K562 (cell line): Measurements from ENCODE around the gene UBR3. TPM values are rescaled to one million over a fixed set of nuclear protein-coding genes. Genes with fewer than 3 reads are reported as not detected.
"Not testable (repeated sequence)": the region's sequence is repeated elsewhere in the genome, so short reads cannot be mapped to it uniquely, and the experiment has no call there.

Source experiments
- ATAC-seq: fragments of 200-7000 bp; cut with Tn5 transposase; 3 replicates; pipeline ENCODE4 v1.9.1; 2020; ENCODE audit warnings: moderate library complexity
- BruUV-seq: library from RNA; stranded (reverse); fragments of 400-500 nt; replicated peaks from 2 replicates; lab custom pipeline; 2021; lab: Mats Ljungman, UMichigan
- CTCF ChIA-PET: fragments of 300-600 bp; formaldehyde crosslinking; extraction: SDS; loops from one replicate; lab custom pipeline; 2021; ENCODE audit warnings: low intra/inter-chr PET ratio; lab: Yijun Ruan, JAX
- POLR2A ChIA-PET: fragments of 300-600, 350-650 bp; sonication (Branson Sonifier 250); formaldehyde crosslinking; extraction: SDS; loops from one replicate; lab custom pipeline; 2021; ENCODE audit warnings: antibody characterized with exemption, inconsistent platforms; lab: Yijun Ruan, JAX
- DNase-seq, 4 experiments: peaks; one replicate each; pipeline versions ENCODE4 v3.0.0 to v3.0.0-alpha.2; 2011 to 2018; ENCODE audit warnings: low spot score in 3 of 4, mixed read lengths in 3 of 4; ENCODE audit errors: extremely low read depth in 1 of 4
- FAIRE-seq: peaks from 2 replicates; lab custom pipeline; 2011; peaks lifted over from hg19 to GRCh38; lab: Jason Lieb, UNC
- H2AFZ ChIP-seq: 2 replicates; pipeline ENCODE4 v1.6.0; 2011; ENCODE audit warnings: low read depth, low read length, control low read depth, inconsistent platforms
- H3K27ac ChIP-seq: fragments of 200-600 bp; 3 replicates; pipeline ENCODE4 v1.8.0; 2011; ENCODE audit warnings: low read depth, mild to moderate bottlenecking, control low read depth, inconsistent platforms, low read length, moderate library complexity, mixed read lengths; ENCODE audit errors: extremely low read depth
- H3K27me3 ChIP-seq, 2 experiments: fragments of 300-600 bp in 1 of 2; 2 replicates in 1 of 2; 3 replicates in 1 of 2; pipeline versions ENCODE4 v1.6.0 to v1.8.0; 2011; ENCODE audit warnings: inconsistent platforms in 2 of 2, low read length in 2 of 2, mild to moderate bottlenecking in 1 of 2, mixed read lengths in 1 of 2, moderate library complexity in 1 of 2; ENCODE audit not compliant: control insufficient read depth in 2 of 2, insufficient read depth in 2 of 2
- H3K36me3 ChIP-seq: fragments of 300-600 bp; 3 replicates; pipeline ENCODE4 v1.8.0; 2011; ENCODE audit warnings: mild to moderate bottlenecking, low read length, inconsistent platforms; ENCODE audit not compliant: control insufficient read depth, insufficient read depth
- H3K4me1 ChIP-seq, 2 experiments: fragments of 200-600 bp in 1 of 2; replicated peaks in 1 of 2; 2 replicates in 1 of 2; 3 replicates in 1 of 2; pipeline versions ENCODE4 v1.5.1 to v1.8.0; 2011; ENCODE audit warnings: inconsistent platforms in 2 of 2, low read length in 2 of 2, mild to moderate bottlenecking in 1 of 2, mixed read lengths in 1 of 2, moderate library complexity in 1 of 2; ENCODE audit not compliant: control insufficient read depth in 2 of 2, insufficient read depth in 2 of 2
- H3K4me2 ChIP-seq: 2 replicates; pipeline ENCODE4 v1.6.1; 2011; ENCODE audit warnings: low read length, control low read depth, inconsistent platforms, mixed read lengths; ENCODE audit not compliant: insufficient read depth
- H3K4me3 ChIP-seq: fragments of 200-600 bp; sonication (generic), shearing (Covaris generic); 2 replicates; pipeline ENCODE4 v1.5.1; 2016; ENCODE audit warnings: control low read depth, inconsistent platforms
- H3K79me2 ChIP-seq: fragments of 200-600 bp; 3 replicates; pipeline ENCODE4 v1.8.0; 2011; ENCODE audit warnings: low read length, inconsistent platforms; ENCODE audit not compliant: control insufficient read depth, insufficient read depth
- H3K9ac ChIP-seq, 2 experiments: 2 replicates each; pipeline versions ENCODE4 v1.6.0 to v1.6.1; 2011; ENCODE audit warnings: low read depth in 2 of 2, low read length in 2 of 2, control low read depth in 1 of 2, inconsistent platforms in 1 of 2, mild to moderate bottlenecking in 1 of 2, mixed read lengths in 1 of 2; ENCODE audit not compliant: insufficient read depth in 1 of 2
- H3K9me1 ChIP-seq: one replicate; pipeline ENCODE4 v1.6.0; 2011; ENCODE audit warnings: inconsistent platforms, mild to moderate bottlenecking, low read length, moderate library complexity; ENCODE audit not compliant: control insufficient read depth, insufficient read depth
- H3K9me3 ChIP-seq: replicated peaks from 2 replicates; pipeline ENCODE4 v1.5.1; 2011; ENCODE audit warnings: low read depth, low read length, inconsistent platforms; ENCODE audit not compliant: control insufficient read depth, insufficient read depth
- H4K20me1 ChIP-seq: replicated peaks from 2 replicates; pipeline ENCODE4 v1.6.1; 2011; ENCODE audit warnings: low read length, inconsistent platforms, mixed read lengths; ENCODE audit not compliant: control insufficient read depth, insufficient read depth
- FOXM1 ChIP-seq, 2 experiments: fragments of 450-650 bp in 1 of 2; sonication (generic) in 1 of 2; formaldehyde crosslinking in 1 of 2; IDR thresholded peaks; 2 replicates each; pipeline versions ENCODE4 v1.6.1 to v1.9.0; 2017 to 2022; ENCODE audit warnings: low read depth in 2 of 2, mild to moderate bottlenecking in 2 of 2, missing genetic modification reagents in 1 of 2, moderate library complexity in 1 of 2
- FOXO4 ChIP-seq: fragments of 450-650 bp; formaldehyde crosslinking; IDR thresholded peaks from 2 replicates; pipeline ENCODE4 v1.4.0; 2020; ENCODE audit warnings: mild to moderate bottlenecking, moderate library complexity
- GABPB1 ChIP-seq: sonication (generic); formaldehyde crosslinking; IDR thresholded peaks from 2 replicates; pipeline ENCODE4 v1.8.0; 2022; ENCODE audit warnings: mild to moderate bottlenecking, missing genetic modification reagents
- MTA2 ChIP-seq: fragments of 450-650 bp; IDR thresholded peaks from 2 replicates; pipeline ENCODE4 v1.6.1; 2016; ENCODE audit warnings: low read depth
- PHF8 ChIP-seq: fragments of 200-600 bp; sonication (generic); IDR thresholded peaks from 2 replicates; pipeline ENCODE4 v1.6.1; 2012; ENCODE audit warnings: mixed run types, mild to moderate bottlenecking, inconsistent platforms, low read length, moderate library complexity, borderline replicate concordance
- TFAP4 ChIP-seq: sonication (generic); formaldehyde crosslinking; IDR thresholded peaks from 2 replicates; pipeline ENCODE4 v1.8.0; 2022; ENCODE audit warnings: missing genetic modification reagents, mild to moderate bottlenecking, moderate library complexity, borderline replicate concordance
- ZC3H8 ChIP-seq: fragments of 450-650 bp; IDR thresholded peaks from 2 replicates; pipeline ENCODE4 v1.6.1; 2017
- ZEB2 ChIP-seq: fragments of 450-650 bp; IDR thresholded peaks from 2 replicates; pipeline ENCODE4 v1.6.1; 2016
- ZNF146 ChIP-seq: IDR thresholded peaks from one replicate; pipeline ENCODE4 v1.6.1; 2018; ENCODE audit warnings: missing compliant biosample characterization; ENCODE audit not compliant: unreplicated experiment
- ZNF174 ChIP-seq: fragments of 250-450 bp; sonication (Bioruptor Pico); IDR thresholded peaks from 2 replicates; pipeline ENCODE4 v1.4.0; 2020; ENCODE audit warnings: mild to moderate bottlenecking
- ZNF347 ChIP-seq: fragments of 450-650 bp; formaldehyde crosslinking; IDR thresholded peaks from 2 replicates; pipeline ENCODE4 v1.4.0; 2020; ENCODE audit warnings: low read depth, mild to moderate bottlenecking, moderate library complexity
- WGBS: fragments of 100-300 bp; shearing (Covaris generic); methylation state at CpG from one replicate; pipeline ENCODE4 v1.1.6; 2016; ENCODE audit warnings: low coverage, mixed read lengths; ENCODE audit not compliant: insufficient coverage; ENCODE audit errors: missing lambda C conversion rate; 5-methylcytosine and 5-hydroxymethylcytosine counted together
- in situ Hi-C: fragments of 300-500 bp; cut with MboI; formaldehyde crosslinking; loops from 4 replicates; pipeline ENCODE4 v1.15.0; 2018; ENCODE audit warnings: inconsistent platforms, mixed read lengths
- intact Hi-C: fragments of 100-400 bp; cut with micrococcal nuclease; formaldehyde crosslinking; loops from 2 replicates; pipeline ENCODE4 v1.14.2; 2022
- polyA plus RNA-seq, 8 experiments: library from polyadenylated mRNA; depleted of rRNA in 4 of 8; stranded (reverse) in 5 of 8; unstranded in 3 of 8; fragments of >200 nt; fragmentation: Nextera tagmentation in 2 of 8; fragmentation: Illumina TruSeq in 1 of 8; extraction: Ambion mirVana in 2 of 8; extraction: Trizol in 1 of 8; gene quantifications; 2 replicates each; pipeline versions ENCODE4 v1.2.1 to v1.2.3, GENCODE V29; 2011 to 2014; ENCODE audit warnings: inconsistent platforms in 1 of 8, missing spikeins in 1 of 8
- total RNA-seq, 7 experiments: library from RNA; depleted of rRNA in 6 of 7; stranded (reverse); fragments of >200 nt in 6 of 7; fragmentation: Illumina TruSeq in 2 of 7; extraction: Trizol in 2 of 7; gene quantifications; 2 replicates each; pipeline versions ENCODE4 v1.2.1 to v1.2.3, GENCODE V29; 2011 to 2021; ENCODE audit warnings: low replicate concordance in 1 of 7
- TF ChIP-seq, protein P1 (sequence below): fragments of 200-400 bp; formaldehyde crosslinking; IDR thresholded peaks from 2 replicates; pipeline ENCODE4 v1.6.1; 2017; ENCODE audit warnings: mild to moderate bottlenecking, low read depth, low read length, moderate library complexity

UBR3 gene
- total and polyA plus RNA-seq, 9 of the 15 experiments (the other 6 are each of a cell fraction or from before 2014, with no cell fraction given) = 14.4 to 63.5 (median 40.4) TPM

DNA sequence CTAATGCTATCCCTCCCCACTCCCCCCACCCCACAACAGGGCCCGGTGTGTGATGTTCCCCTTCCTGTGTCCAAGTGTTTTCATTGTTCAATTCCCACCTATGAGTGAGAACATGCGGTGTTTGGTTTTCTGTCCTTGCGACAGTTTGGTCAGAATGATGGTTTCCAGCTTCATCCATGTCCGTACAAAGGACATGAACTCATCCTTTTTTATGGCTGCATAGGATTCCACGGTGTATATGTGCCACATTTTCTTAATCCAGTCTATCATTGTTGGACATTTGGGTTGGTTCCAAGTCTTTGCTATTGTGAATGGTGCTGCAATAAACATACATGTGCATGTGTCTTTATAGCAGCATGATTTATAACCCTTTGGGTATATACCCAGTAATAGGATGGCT is 109.4 kb downstream of the UBR3 start:
- H3K27ac ChIP-seq, BruUV-seq, H3K9me3 ChIP-seq, DNase-seq, H3K4me3 ChIP-seq, H3K4me1 ChIP-seq, H3K9me1 ChIP-seq, H3K4me2 ChIP-seq, CTCF ChIA-PET, H3K79me2 ChIP-seq, H3K9ac ChIP-seq, H4K20me1 ChIP-seq, H3K27me3 ChIP-seq, H2AFZ ChIP-seq, ATAC-seq, FAIRE-seq, POLR2A ChIA-PET: not testable (repeated sequence)
- peaks cover 30% of the 10 kb centered on the region for H3K36me3 ChIP-seq
- in situ Hi-C loops (loop anchor here (10.0 to 25.0 kb wide), 2 partner anchors 482 to 876 kb away; partner anchors contain the start of gene GAD1), intact Hi-C loops (loop anchor here (10.0 kb wide), 1 partner anchor 218 kb away; no protein-coding TSS in a partner anchor)
- peak; percentile 55 for TF ChIP-seq ZNF146
- 93% methylated on average over 4 of the region's 5 CpGs for WGBS

DNA sequence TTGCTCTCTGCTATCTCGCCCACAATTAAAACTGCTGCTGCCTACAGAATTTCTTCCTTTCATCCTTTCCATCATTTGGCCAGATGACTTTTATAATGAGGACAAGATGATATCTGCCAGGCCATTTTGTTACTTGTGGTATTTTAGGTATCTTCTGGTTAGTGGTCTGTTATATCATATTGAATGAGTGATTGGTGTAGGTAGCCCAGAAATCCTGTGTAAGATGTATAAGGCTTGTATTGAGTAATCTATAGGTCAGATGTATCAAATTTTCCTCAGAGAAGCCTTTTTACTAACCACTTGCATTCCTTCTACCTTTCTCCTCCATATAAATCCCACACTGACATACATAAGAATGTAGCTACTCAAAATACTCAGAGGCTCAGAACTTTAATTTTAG is 118.3 kb downstream of the UBR3 start:
- WGBS = 96% methylated on average over 1 of the region's 1 CpG
- no TSS peak for BruUV-seq
- Histone ChIP-seq H3K27me3 (no peaks in the 10 kb centered on the region), H3K4me3 (no peak overlapping the region), H3K9ac (no peak overlapping the region), H3K9me1 (no peaks in the 10 kb centered on the region), H3K79me2 (peaks cover 4% of the 10 kb centered on the region; the same call in 1 of the 3 replicates), H3K27ac (no peak overlapping the region), H3K9me3 (no peaks in the 10 kb centered on the region), H3K4me1 (peaks cover 0 to 7% of the 10 kb centered on the region in 2 experiments; a peak in 2 of 5 replicates), H4K20me1 (no peaks in the 10 kb centered on the region), H3K36me3 (peaks cover 62% of the 10 kb centered on the region), H2AFZ (no peak overlapping the region), H3K4me2 (no peak overlapping the region)
- no peak for DNase-seq
- in situ Hi-C loops (loop anchor here (25.0 kb wide), 1 partner anchor 867 kb away; the partner anchor contains the start of gene GAD1), intact Hi-C loops (no loop called here)
- ChIA-PET POLR2A (no interaction called here), CTCF (no interaction called here)
- no peak for ATAC-seq
- no peak for FAIRE-seq
- TF ChIP-seq ZEB2 = no peak
- TF ChIP-seq TFAP4 (CRISPR knock-in tag) = no peak
- no peak for TF ChIP-seq GABPB1 (CRISPR knock-in tag)
- no peak for TF ChIP-seq PHF8
- TF ChIP-seq, protein P1, sequence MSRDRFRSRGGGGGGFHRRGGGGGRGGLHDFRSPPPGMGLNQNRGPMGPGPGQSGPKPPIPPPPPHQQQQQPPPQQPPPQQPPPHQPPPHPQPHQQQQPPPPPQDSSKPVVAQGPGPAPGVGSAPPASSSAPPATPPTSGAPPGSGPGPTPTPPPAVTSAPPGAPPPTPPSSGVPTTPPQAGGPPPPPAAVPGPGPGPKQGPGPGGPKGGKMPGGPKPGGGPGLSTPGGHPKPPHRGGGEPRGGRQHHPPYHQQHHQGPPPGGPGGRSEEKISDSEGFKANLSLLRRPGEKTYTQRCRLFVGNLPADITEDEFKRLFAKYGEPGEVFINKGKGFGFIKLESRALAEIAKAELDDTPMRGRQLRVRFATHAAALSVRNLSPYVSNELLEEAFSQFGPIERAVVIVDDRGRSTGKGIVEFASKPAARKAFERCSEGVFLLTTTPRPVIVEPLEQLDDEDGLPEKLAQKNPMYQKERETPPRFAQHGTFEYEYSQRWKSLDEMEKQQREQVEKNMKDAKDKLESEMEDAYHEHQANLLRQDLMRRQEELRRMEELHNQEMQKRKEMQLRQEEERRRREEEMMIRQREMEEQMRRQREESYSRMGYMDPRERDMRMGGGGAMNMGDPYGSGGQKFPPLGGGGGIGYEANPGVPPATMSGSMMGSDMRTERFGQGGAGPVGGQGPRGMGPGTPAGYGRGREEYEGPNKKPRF = no peak
- no peak for TF ChIP-seq MTA2
- TF ChIP-seq ZC3H8 = no peak
- TF ChIP-seq FOXO4 (CRISPR knock-in tag) = no peak
- TF ChIP-seq FOXM1 (IDR thresholded peaks at IDR 0.05; ENCODE audit: low read depth) = no peak
- TF ChIP-seq FOXM1 (CRISPR knock-in tag; IDR thresholded peaks at IDR 0.05; ENCODE audit: low read depth) = no peak
- TF ChIP-seq ZNF174 (CRISPR knock-in tag) = no peak
- no peak for TF ChIP-seq ZNF347
